Left renal cortex interstitium (tissue), 4 donors: ENCODE results near the gene TMTC2. TPM values are rescaled to one million over a fixed set of nuclear protein-coding genes. Genes with fewer than 3 reads are reported as not detected.
"Not testable (repeated sequence)": the region's sequence is repeated elsewhere in the genome, so short reads cannot be mapped to it uniquely, and the experiment has no call there.

ENCODE experiments used
- DNase-seq, 4 donors: peaks; one replicate each; pipeline ENCODE4 v3.0.0-alpha.2; 2013; ENCODE audit warnings: low read depth in 4 of 4, low spot score in 2 of 4, missing footprints in 1 of 4
- polyA plus RNA-seq, 4 donors: library from polyadenylated mRNA; unstranded; fragments of 120-200 nt; gene quantifications; one replicate each; pipeline ENCODE4 v1.2.1, GENCODE V29; 2013; ENCODE audit not compliant: insufficient read length in 4 of 4

Gene TMTC2
- polyA plus RNA-seq, 4 donors, result 32.8 to 39.5 (median 38.3) TPM

- DNase-seq, result no peak
Measured at GRCh38 chr12:82723093-82723492, 36.4 kb downstream of the TMTC2 start.

DNA sequence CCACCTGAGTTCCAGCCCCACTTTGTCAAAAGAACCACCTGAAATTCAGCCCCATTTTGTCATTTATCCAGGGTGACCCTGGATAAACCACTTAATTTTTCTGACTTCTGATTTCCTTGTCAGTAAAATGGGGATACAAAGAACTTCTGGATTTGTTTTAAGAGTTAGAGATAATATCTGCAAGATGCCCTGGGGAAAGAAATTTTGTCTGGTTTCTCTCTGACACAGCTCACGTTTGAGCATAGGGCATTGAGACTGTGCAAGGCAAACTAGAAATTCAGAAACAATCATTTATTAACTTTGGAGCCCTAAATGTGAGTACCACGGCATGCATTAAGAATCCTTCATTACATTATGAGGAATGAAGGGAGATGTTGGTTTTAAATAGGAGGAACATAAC, 37.2 kb downstream of the TMTC2 start:
- no peak for DNase-seq

DNA sequence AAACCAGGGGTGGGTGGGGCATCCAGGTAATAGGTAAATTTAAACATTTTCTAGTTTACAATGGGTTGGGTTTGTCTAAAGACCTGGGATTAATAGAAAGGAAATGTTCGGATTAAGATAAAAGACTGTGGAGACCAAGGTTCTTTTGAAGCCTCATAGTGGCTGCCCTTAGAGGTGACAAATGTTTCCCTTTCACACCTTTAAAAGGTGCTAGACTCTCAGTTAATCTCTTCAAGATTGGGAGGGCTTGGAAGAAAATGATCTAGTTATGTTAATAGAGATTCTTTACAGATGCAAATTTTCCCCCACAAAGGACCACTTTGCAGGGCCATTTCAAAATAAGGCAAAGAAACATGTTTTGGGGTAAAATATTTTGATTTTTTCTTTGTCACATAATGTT, 39.0 kb downstream of the TMTC2 start:
- DNase-seq, result no peak

DNA sequence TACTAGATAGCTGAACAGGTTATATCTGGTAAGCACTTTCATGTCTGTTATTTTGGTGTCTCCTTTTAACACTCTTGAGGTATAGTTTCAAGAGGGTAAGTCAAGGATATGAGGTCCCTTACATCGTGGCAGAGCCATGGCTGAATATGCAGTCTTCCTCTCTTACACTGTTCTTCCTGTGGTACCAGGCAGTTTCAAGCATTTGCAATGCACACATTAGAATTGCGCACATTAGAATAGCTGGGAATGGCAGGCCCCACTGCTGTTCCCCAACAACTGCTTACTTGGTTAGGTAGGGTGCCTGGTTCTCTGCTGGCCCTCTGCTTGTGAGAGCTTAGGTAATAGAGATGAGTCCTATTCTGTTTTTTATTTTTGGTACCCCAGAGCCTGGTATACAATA, 41.2 kb downstream of the TMTC2 start:
- DNase-seq, result no peak

DNA sequence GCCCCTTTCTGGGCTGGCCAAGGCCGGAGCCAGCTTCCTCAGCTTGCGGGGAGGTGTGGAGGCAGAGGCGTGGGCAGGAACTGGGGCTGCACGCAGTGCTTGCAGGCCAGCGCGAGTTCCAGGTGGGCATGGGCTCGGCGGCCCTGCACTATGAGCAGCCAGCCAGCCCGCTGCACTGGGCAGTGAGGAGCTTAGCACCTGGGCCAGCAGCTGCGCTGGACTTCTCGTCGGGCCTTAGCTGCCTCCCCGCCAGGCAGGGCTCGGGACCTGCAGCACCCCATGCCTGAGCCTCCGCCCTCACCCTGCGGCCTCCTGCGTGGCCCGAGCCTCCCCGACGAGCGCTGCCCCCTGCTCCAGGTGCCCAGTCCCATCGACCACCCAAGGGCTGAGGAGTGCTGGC, 42.0 kb downstream of the TMTC2 start:
- DNase-seq, result no peak

DNA sequence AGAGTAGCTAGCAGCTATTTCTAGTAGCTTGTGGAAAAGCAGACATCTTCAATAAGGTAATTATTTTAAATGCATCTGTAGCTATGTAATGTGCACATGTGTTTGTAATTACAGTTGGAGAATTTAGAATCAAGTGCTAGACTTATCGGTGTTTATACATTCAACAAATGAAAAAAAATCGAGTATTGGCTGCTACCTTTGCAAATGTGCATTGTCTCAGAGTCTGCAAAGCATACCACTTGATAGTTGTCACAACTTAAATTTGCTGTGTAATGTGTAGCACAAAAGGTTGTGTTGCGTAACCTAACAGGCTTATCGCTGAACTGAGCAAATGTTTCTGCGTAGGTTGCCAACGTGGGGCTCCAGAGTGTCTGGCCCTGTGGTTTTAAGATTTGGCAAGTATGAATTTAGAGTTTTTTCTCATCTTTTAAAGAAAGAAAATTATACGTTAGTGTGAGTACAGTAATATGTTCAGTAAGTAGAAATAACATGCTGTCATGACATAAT, 44.3 kb downstream of the TMTC2 start:
- DNase-seq, result no peak

GRCh38 chr12:82740129-82741000, 53.7 kb downstream of the TMTC2 start:
- no peak for DNase-seq

- DNase-seq, result no peak
Measured at GRCh38 chr12:82745063-82745674, 58.5 kb downstream of the TMTC2 start.

- DNase-seq, result no peak
Measured at GRCh38 chr12:82745807-82746206, 59.1 kb downstream of the TMTC2 start.

- DNase-seq, result no peak
Measured at GRCh38 chr12:82746668-82747067, 60.0 kb downstream of the TMTC2 start.

GRCh38 chr12:82749015-82749414, 62.3 kb downstream of the TMTC2 start:
- no peak for DNase-seq

DNA sequence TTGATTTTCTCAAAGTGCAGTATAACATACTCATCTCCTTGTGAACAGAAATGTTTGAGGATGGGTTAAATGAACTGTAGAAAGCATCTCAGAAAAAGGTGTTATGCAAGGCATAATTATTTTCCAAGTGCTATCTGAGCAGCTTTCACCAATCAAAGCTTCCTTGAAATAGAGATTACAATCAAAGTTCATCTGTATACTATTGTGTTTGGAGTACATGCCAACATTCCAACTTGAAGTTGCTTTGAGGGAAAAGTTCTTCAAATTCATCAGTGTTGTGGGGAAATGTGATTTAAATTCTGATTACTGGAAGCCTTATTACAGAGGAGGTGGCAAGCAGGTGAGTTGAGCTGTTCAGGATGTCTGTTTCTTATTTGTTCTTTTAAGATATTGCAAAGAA, 68.2 kb downstream of the TMTC2 start:
- no peak for DNase-seq

DNA sequence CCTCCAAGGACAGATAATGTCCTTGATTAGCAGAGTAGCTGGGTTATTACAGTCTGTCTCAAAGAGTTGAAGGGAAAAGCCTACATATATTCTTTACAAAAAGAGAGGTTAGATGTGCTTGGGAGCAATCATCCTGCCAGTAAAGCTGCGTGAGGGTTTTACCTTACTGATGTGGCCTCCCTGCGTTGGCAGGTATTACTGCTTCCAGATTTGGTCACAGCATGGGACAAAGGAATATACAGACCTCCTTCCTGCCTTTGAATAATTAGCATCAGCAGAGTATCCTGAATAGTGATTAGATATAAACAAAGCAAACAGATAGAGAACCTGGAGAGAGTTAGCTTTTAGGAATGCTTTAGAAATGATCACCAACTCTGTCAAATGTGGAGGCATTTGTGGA, 69.6 kb downstream of the TMTC2 start:
- no peak for DNase-seq

DNA sequence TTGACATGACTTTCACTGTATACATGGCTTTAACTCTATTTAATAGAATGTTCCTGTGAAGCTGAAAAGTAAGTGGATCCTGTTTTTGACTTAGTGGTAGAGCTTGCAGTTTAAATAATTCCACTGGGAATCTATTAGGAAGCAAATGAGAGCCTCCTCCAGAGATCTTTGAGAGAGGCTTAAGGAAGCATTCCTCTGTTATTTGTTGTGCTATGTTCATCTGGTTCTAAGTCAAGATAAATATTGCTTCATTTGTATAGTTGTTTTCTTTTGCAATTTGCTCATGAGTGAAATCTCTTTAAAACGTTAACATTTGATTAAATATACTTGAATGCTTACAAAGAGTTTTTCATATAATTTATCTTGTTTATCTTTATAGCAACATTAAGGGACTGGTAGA, 70.4 kb downstream of the TMTC2 start:
- DNase-seq, result no peak

DNA sequence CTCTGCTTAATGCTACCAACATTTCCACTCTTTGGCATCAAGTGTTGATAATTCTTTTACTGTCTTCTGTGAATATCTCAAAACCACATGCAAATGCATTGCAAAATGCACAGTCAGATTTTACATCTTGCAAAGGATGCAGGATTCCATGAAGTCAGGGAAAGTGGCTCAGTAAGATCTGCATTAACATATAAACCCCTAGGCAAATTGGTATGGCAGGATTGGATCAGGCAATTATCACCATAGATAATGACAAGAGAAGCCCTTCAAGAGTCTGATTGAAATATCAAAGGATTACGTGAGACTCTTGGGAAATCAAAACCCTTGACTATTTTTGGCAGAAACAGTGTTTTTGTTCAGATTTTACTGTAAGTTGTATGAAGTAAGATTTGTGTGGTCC, 71.0 kb downstream of the TMTC2 start:
- no peak for DNase-seq

DNA sequence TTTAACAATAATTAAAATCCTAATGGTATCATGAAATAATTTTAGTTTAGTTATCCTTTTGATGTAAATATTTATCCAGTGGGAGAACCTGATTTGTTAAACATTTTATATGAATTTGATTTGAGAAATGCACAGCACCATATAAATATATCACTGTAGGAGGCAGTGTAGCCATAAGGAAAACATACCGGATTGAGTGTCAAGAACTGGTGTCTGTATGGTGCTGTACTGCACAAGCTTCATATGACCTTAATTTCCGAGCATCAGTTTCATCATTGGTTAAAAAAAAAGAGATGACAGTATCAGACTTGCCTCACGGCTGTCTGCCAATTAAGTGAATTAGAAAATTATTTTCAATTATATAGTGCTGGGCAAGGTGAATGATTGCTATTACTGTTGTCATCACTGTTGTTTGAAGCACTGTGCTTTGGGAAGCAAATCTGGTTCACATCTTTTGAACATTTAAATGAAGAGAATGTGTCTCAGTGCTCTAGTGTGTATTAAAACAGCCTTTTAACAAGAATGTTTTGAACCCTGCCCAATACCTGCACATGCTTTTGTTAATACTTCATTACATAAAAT, 72.1 kb downstream of the TMTC2 start:
- DNase-seq, result no peak

DNA sequence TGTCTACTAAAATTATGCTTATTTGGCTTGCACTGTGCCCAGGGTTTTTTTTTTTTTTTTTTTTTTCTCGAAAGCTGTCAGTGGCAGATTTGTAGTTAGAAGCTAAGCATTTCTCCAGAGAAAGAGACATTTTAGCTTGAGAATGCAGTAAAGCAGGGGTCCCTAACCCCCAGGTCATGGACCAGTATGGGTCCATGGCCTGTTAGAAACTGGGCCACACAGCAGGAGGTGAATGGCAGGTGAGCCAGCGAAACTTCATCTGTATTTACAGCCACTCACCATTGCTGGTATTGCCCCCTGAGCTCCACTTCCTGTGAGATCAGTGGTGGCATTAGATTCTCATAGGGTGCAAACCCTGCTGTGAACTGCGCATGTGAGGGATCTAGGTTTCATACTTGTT, 73.7 kb downstream of the TMTC2 start:
- DNase-seq, result no peak

GRCh38 chr12:82765206-82765605, 78.5 kb downstream of the TMTC2 start:
- DNase-seq, result not testable (repeated sequence)

DNA sequence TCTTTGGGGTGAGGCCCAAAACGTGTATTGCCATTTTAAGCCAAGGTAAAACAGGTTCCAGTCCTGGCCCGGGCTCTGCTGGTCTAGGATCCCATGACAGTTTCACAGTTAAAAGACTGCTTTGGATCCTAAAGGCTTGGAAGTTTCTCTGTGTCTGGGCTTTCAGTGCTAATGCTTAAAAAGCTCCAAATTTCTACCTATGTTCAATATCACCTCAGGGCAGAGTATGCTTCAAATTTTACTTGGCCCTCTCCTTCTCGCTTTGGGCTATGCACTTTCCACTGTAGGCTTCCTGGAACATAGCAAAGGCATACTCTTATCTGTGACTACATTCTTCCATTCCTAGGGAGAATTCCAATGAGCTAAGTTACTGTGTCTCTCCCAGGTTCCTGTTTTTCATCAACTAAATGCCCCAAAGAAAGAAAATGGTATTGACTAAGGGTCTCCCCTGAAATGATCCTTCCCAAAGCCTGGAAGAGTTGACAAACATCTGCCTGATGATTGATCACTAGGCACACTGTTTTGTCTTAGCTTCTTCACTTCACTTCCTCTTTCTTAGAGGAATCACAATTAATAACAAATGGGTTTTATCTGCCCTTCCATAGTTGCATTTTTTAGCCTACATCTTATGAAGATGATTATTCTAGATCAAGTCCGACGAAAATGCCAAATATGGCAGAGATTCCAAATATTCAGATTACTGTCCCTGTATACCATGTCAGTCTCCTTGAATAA, 79.4 kb downstream of the TMTC2 start:
- DNase-seq, result no peak

DNA sequence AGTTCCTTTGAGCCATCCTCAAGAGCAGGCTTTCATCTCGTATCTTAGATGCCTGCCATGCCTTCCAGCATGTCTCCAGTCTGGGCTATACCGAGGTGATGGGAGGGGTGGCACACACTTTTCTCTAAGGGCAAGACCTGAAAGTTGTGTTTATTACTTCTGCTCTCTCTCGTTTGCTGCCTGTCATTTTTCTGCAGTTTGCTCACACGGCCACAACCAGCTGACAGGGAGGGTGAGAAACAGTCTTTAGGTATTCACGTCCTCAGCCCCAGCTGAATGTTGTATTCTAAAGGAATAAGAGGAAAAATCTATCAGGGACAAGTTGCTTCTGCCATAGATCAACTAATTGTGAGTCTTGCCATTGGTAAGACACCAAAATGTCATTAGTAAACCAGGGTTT, 88.0 kb downstream of the TMTC2 start:
- DNase-seq, result no peak

GRCh38 chr12:82780517-82780916, 93.8 kb downstream of the TMTC2 start:
- DNase-seq, result no peak
